GM18858 (cell line): ENCODE data around the gene ENOX1.

Experiments used
- ATAC-seq: cut with Tn5 transposase; IDR thresholded peaks from one replicate; pipeline ENCODE4 v1.9.1; 2021; ENCODE audit not compliant: unreplicated experiment

Gene ENOX1

GRCh38 chr13:43611281-43612273 is 175.2 kb downstream of the ENOX1 start:
- no peak for ATAC-seq

DNA sequence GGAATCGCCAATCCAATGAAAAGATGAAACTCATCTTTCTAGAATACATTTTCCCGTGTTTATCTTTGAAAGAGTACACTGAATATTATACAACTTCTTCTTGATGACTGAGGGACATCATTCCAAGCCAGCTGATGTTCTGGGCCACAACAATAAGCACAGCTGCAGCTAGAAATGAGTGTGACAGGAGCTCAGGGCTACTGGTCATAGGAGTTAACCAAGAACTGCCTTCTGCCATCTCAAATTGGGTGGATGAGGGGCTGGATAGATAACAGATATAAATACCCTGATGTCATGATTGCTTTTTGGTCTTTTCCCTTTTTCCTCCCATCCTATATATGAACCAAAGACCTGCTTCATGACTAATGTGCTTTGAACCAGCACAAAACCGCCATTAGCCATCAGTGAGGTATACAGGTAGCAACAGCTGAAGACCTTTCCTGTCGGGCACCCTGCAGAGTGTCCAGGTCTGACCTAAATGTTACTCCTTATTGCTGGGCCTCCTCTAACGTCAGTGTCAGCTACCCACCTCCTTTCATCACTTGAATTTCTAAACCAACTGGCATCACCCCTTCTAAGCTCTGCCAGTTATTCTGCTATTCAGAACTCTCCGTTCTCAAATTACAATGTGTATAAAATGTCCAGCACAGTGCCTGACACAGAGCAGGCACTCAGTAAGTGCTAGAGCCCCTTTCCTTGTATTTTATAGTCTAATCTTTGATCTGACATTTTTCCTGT is 178.2 kb downstream of the ENOX1 start:
- no peak for ATAC-seq

DNA sequence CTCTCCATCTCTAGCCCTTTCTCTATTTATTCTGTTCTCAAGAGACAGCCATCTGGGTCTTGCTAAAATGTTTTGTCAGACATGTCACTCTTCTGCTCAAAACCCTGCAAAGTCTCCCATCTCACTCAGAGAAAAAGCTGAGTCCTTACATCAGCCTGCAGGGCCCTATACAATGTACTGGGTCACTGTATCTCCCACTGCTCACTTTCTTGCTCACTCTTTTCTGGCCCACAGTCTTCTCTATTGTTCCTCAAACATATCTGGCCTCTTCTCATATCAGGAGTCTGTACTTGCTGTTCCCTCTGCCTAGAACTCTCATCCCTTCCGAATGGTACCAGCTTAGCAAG is 189.2 kb downstream of the ENOX1 start:
- ATAC-seq: no peak

DNA sequence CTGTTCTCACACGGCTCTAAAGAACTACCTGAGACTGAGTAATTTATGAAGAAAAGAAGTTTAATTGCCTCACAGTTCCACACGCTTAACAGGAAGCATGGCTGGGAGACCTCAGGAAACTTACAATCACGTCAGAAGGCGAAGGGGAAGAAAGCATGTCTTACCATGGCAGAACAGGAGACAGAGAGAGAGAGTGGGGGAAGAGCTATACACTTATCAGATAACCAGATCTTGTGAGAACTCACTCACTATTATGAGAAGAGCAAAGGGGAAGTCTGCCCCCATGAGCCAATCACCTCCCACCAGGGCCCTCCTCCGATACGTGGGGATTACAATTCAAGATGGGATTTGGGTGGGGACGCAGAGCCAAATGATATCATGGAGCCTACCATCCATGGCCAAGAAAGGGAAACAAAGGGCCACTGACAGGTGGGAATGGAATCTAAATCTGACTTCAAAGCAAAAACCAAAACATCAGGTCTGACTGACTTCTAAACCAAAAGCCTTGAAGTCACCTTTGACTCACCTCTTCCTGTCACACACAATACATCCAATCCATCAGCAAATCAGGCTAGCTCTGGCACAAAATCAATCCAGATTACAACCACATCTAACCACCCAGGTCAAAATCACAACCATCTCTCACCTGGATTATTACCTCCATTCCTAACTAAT is 189.7 kb downstream of the ENOX1 start:
- no peak for ATAC-seq

GRCh38 chr13:43596006-43596405 is 190.8 kb downstream of the ENOX1 start:
- no peak for ATAC-seq

DNA sequence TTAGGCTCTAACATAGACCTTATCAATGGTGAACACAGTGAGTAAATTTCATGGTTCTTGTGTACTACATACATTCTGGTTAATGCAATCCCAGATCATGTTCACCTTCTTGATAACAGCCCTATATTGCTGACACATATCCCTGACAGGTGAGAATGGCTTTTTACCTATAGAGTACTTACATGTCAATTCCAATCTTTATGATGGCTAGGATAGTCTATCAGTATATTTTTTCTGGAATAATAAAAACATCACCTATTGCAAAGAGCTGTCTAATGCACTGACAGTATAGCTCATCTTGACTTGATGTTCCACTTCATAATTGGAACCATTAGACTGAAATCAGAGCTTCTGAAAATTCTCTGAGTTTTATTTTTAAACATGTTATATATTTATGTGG is 199.4 kb downstream of the ENOX1 start:
- ATAC-seq: no peak

DNA sequence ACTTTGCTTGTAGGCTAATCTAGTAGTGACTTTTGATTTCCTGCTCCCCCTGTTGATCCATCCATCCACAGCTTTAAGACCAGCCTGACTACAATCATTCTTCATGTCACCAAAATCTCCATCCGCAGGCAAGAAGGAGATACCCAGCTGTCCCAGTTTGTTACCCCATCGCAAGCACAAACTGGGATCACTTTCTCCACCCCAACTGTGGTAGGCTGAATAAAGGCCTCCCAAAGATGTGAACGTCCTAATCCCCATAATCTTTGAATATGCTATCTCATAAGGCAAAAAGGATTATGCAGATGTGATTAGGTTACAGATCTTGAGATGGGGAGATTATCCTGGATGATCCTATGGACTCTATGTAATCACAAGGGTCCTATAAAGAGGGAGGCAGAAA is 202.0 kb downstream of the ENOX1 start:
- ATAC-seq: no peak

- ATAC-seq: no peak
Observed at GRCh38 chr13:43583321-43583720, 203.5 kb downstream of the ENOX1 start.

GRCh38 chr13:43580280-43580679 is 206.5 kb downstream of the ENOX1 start:
- no peak for ATAC-seq

GRCh38 chr13:43579321-43579720 is 207.5 kb downstream of the ENOX1 start:
- no peak for ATAC-seq

DNA sequence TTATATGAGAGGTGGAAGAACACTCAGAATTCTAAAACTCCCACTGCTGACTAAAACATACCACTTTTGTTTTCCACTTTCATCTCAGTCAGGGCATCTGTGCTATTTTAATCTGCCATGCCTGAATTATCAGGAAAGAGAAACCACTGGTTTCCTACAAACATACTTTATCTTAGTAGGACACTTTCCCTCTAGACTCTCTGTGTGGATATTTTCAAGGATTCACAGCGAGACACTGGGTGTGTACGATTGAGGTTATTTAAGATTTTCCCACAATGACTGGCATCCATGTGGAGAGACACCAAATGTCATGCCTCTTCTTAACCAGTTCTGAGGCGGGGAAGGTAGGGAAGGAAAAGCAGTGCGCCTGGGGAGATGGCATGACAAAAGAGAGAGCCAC is 212.2 kb downstream of the ENOX1 start:
- no peak for ATAC-seq

DNA sequence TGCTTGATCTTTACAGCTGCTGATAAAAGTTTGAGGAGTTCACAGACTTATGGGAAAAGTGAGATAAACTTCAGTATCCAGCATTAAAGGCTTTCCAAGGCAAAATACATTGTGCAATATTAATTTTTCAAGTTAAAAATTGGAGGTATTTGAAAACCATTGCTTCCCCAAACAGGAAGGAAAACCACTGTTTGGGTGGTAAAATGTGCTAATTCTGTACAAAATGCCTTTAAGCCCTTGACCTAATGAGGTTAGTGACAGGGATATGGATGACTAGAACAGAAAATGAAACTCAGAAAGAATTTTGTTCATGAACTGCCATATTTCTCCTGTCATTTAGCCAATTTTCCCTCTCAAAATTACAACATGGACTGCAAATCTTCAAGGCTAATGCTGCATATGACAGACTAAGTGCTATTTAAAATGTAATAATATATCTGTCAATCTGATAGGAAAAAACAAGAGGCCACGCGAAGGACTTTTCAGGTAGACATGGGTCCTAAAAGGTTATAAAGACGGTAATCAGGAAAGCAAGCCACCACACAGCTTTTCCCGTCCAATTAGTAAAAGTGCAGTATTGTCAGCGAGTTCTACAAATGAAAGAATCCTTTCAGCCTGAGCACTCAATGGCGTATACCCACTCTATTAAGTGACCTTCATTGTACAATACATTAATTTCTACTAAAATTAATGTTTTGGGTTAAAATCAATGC is 212.8 kb downstream of the ENOX1 start:
- no peak for ATAC-seq

- ATAC-seq: no peak
Observed at GRCh38 chr13:43573361-43573740, 213.4 kb downstream of the ENOX1 start.

- ATAC-seq: no peak
Observed at GRCh38 chr13:43572656-43573360, 214.0 kb downstream of the ENOX1 start.

- ATAC-seq: no peak
Observed at GRCh38 chr13:43569658-43570057, 217.1 kb downstream of the ENOX1 start.

GRCh38 chr13:43567608-43568007 is 219.2 kb downstream of the ENOX1 start:
- ATAC-seq: no peak

- ATAC-seq: no peak
Observed at GRCh38 chr13:43564952-43565351, 221.8 kb downstream of the ENOX1 start.

DNA sequence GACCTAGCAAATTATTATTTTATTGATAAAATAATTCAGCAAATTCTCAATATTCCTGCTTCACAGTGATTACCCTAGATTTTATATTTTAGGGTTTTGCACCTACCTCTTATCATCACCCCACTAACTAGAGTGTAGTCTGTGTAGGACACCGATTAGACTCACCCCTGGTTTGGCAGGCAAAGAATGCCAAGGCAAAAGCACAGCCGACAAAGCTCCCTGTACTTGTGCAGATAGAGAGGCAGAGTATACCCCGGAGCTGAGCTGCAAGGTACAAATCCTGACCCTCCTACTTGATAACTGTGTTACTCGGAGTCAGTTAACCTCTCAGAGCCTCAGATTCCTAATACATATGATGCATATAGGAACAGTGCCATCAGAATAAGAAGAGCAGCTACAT is 225.7 kb downstream of the ENOX1 start:
- no peak for ATAC-seq

DNA sequence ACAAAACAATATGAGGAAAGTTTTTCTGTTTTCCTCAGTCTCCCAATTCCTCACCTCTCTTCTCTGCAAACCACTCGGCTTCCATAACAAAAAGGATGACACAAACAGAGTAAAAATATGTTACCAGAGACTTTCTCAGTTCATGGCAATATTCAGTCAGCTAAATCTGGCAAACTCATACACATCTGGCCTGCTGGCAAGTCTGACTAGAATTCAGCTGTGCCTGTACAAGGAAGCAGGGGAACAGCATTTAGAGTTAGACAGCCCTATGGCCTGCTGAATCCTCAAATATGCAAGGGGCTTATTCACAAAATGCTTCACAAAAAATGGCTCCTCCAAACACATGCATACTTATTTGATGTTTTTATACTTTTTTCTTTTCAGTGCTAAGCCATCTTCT is 227.8 kb downstream of the ENOX1 start:
- no peak for ATAC-seq

DNA sequence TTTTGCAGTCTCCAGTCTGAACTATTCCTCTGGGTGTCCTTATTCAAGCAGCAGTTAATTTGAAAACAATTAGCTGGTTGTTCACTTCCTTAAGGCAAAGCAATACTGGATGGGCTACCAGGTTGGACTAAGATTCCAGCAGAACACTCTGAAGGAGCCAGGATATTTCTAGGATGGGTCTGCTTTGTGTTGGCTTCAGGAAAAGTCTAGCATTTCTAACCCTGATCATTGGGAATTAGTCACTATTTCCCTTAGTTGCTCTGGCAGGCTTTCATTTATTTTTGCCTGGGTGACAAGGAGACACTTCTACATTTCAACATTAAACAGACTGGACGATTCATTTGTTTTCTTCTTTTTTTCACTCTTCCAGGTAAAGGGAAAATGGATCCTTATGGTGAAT is 228.4 kb downstream of the ENOX1 start:
- no peak for ATAC-seq
